Testis (tissue), 5 donors: ENCODE results near the gene ZNF226. TPM values are rescaled to one million over a fixed set of nuclear protein-coding genes. Genes with fewer than 3 reads are reported as not detected.
"Not testable (repeated sequence)": the region's sequence is repeated elsewhere in the genome, so short reads cannot be mapped to it uniquely, and the experiment has no call there.

Experiments
- DNase-seq: peaks from one replicate; pipeline ENCODE4 v3.0.0-alpha.2; 2019
- H3K27ac ChIP-seq, 2 donors: fragments of 200-600 bp; sonication (generic); one replicate each; pipeline ENCODE4 v1.5.1; 2019
- H3K27me3 ChIP-seq: fragments of 200-600 bp; sonication (generic); one replicate; pipeline ENCODE4 v1.5.1; 2019
- H3K36me3 ChIP-seq: fragments of 200-600 bp; sonication (generic); one replicate; pipeline ENCODE4 v1.5.1; 2017; ENCODE audit warnings: low read depth; ENCODE audit errors: missing control alignments
- H3K4me1 ChIP-seq: fragments of 200-600 bp; sonication (generic); one replicate; pipeline ENCODE4 v1.5.1; 2019
- H3K4me3 ChIP-seq, 2 donors: fragments of 200-600 bp; sonication (generic); one replicate each; pipeline ENCODE4 v1.5.1; 2017 to 2019
- H3K9me3 ChIP-seq: fragments of 200-600 bp; sonication (generic); one replicate; pipeline ENCODE4 v1.5.1; 2017
- CTCF ChIP-seq, 3 experiments: fragments of 450-650 bp in 2 of 3; fragments of 200-600 bp in 1 of 3; sonication (generic) in 1 of 3; IDR thresholded peaks; one replicate each; pipeline ENCODE4 v1.5.1; 2016 to 2019; ENCODE audit warnings: antibody characterized with exemption in 3 of 3, mild to moderate bottlenecking in 2 of 3, moderate library complexity in 1 of 3
- POLR2A ChIP-seq: fragments of 450-650 bp; IDR thresholded peaks from one replicate; pipeline ENCODE4 v1.6.1; 2017; ENCODE audit warnings: antibody characterized with exemption, mild to moderate bottlenecking, moderate library complexity
- WGBS, 2 donors: methylation state at CpG; one replicate each; pipeline ENCODE4 v1.1.5; 2018; 5-methylcytosine and 5-hydroxymethylcytosine counted together
- intact Hi-C: fragments of 100-400 bp; cut with DNase I; formaldehyde crosslinking; loops from one replicate; pipeline ENCODE4 v1.15.1; 2023; ENCODE audit warnings: low total_unique reads
- long read RNA-seq, 2 donors: transcript quantifications; one replicate each; lab custom pipeline, GENCODE V29; 2026
- polyA plus RNA-seq: library from polyadenylated mRNA; stranded (reverse); fragments of 350-450 nt; fragmentation: Illumina TruSeq; extraction: RNeasy Lipid Tissue Mini Kit (QIAGEN cat#74804); gene quantifications from one replicate; pipeline ENCODE4 v1.2.3, GENCODE V29; 2014; ENCODE audit warnings: low read depth, low replicate concordance; ENCODE audit not compliant: insufficient read depth
- total RNA-seq, 2 donors: library from RNA; depleted of rRNA; stranded (reverse); fragments of >200 nt; gene quantifications; one replicate each; pipeline ENCODE4 v1.2.3, GENCODE V29; 2016

Gene ZNF226
- 10 to 100 TPM; 44.1 to 54.0 TPM for total RNA-seq
- 27.4 TPM for polyA plus RNA-seq
- long read RNA-seq, donor 1, transcript ZNF226-218 (6 exons, 548 nt) = major isoform, 6 of 10 reads
- long read RNA-seq, donor 1, partial matches to known transcripts = 0 of 10 reads
- long read RNA-seq, donor 1, other reads (novel, unspliced or antisense) = 0 of 10 reads
- long read RNA-seq, donor 2, transcript ZNF226-218 (6 exons, 548 nt) = major isoform, 5 of 9 reads
- long read RNA-seq, donor 2, partial matches to known transcripts = 0 of 9 reads
- long read RNA-seq, donor 2, other reads (novel, unspliced or antisense) = 0 of 9 reads

- H3K9me3 ChIP-seq = no peaks in the 10 kb centered on the region
- intact Hi-C loops = no loop called here
- H3K27me3 ChIP-seq = no peaks in the 10 kb centered on the region
- H3K4me1 ChIP-seq = peaks cover 9% of the 10 kb centered on the region
- H3K27ac ChIP-seq = peak within 1 kb of the TSS; percentile 90 to 91
- WGBS, 2 donors = 0 to 1% methylated on average over 32 of the region's 32 CpGs
- no peaks in the 10 kb centered on the region for H3K36me3 ChIP-seq
- TF ChIP-seq POLR2A (no peak), CTCF (IDR thresholded peaks at IDR 0.05) (no peak)
- peak within 1 kb of the TSS; percentile 71 to 90 for H3K4me3 ChIP-seq
- peak; percentile 98 for DNase-seq
Measured at GRCh38 chr19:44164673-44165512, at the start of gene ZNF226. Gene ZNF226 (plus strand): TSS chr19:44165100. CDS start chr19:44170081, 4,981 bp downstream.

DNA sequence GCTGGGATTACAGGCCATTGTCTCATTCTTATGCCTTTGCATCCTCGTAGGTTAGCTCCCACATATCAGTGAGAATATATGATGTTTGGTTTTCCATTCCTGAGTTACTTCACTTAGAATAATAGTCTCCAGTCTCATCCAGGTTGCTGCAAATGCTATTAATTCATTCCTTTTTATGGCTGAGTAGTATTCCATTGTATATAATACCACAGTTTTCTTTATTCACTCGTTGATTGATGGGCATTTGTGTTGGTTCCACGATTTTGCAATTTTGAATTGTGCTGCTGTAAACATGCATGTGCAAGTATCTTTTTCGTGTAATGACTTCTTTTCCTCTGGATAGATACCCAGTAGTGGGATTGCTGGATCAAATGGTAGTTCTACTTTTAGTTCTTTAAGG is 43.7 kb upstream of the ZNF226 start:
- H3K9me3 ChIP-seq, H3K27ac ChIP-seq, intact Hi-C loops, H3K27me3 ChIP-seq, DNase-seq, H3K4me3 ChIP-seq, H3K36me3 ChIP-seq, H3K4me1 ChIP-seq: not testable (repeated sequence)
- WGBS, 2 donors = 91 to 96% methylated on average over 4 of the region's 4 CpGs

DNA sequence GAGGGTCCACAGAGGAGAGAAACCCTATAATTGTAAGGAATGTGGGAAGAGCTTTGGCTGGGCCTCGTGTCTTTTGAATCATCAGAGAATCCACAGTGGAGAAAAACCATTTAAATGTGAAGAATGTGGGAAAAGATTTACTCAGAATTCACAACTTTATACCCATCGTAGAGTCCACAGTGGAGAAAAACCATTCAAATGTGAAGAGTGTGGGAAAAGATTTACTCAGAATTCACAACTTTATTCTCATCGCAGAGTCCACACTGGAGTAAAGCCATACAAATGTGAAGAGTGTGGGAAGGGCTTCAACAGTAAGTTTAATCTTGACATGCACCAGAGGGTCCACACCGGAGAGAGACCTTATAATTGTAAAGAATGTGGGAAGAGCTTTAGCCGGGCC is 32.9 kb upstream of the ZNF226 start:
- intact Hi-C loops = no loop called here
- TF ChIP-seq POLR2A (no peak), CTCF (IDR thresholded peaks at IDR 0.05) (no peak)
- Histone ChIP-seq H3K27me3 (no peaks in the 10 kb centered on the region), H3K4me3 (no peak overlapping the region), H3K4me1 (no peaks in the 10 kb centered on the region), H3K27ac (no peak overlapping the region), H3K9me3 (no peaks in the 10 kb centered on the region), H3K36me3 (no peaks in the 10 kb centered on the region)
- no peak for DNase-seq
- WGBS, 2 donors = 92 to 94% methylated on average over 5 of the region's 5 CpGs

DNA sequence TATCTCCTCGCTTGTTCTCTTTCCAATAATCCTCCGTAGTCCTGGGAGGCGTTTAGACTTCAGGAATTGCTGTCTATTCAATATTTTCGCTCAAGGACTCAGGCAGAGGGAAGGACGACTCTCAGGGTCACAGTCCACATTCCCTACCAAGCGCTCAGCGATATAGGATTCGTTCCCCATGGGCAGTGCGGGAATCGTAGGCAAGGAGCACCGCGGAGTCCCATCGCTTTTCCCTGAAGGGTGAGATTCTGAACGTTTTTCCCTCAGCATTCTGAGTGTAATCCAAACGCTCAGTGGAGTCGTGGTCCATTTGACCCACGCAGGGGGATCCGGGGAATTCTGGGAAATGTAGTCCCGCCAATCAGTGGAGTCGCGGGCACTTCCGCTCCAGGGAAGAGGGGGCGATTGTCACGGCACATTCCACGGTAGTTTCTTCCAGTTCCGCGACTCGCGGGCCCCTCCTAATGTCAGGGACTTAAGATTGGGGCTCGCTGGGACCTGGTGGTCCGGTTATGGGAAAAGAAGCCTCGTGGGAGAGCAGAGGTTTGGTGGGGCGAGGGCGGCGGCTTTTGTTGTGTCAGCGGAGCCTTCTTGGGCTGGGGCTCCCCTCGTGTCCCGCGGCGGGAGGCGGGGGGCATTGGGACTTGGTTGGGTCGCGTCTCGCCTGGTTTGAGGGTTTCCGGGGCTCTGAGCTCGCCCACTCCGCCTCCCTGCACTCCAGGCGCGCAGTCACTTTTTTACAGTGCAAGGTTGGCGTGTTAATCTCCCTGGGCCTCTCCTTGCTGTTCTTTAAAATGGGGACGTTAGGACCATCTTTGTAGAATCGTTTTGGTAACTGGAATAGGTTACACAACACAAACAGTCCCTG is 23.5 kb upstream of the ZNF226 start, which contains the start of gene ZNF234:
Gene ZNF234, plus strand, starts transcription at position 364 of the 868 bp plus-strand sequence. CDS start 3,079 bp downstream, outside the sequence.
- H3K9me3 ChIP-seq = no peaks in the 10 kb centered on the region
- WGBS, 2 donors = 0 to 1% methylated on average over 21 to 51 of the region's 52 CpGs

More for the DNA sequence above, 23.5 kb upstream of the ZNF226 start, which contains the start of gene ZNF234:
- peak; percentile 93 for DNase-seq
- intact Hi-C loops = no loop called here
- Histone ChIP-seq H3K27ac (peak within 1 kb of the TSS; percentile 62 to 69), H3K4me3 (peak within 1 kb of the TSS; percentile 87 to 97), H3K4me1 (no peaks in the 10 kb centered on the region), H3K36me3 (no peaks in the 10 kb centered on the region), H3K27me3 (no peaks in the 10 kb centered on the region)
- TF ChIP-seq CTCF (IDR thresholded peaks at IDR 0.05) (no peak), POLR2A (no peak)
